HepG2 (cell line): Measurements from ENCODE around the gene TENM3. TPM values are rescaled to one million over a fixed set of nuclear protein-coding genes. Genes with fewer than 3 reads are reported as not detected.

Experiments used
- ATAC-seq: fragments of 200-7000 bp; cut with Tn5 transposase; 3 replicates; pipeline ENCODE4 v1.9.1; 2020; ENCODE audit warnings: mild to moderate bottlenecking, moderate library complexity
- BruUV-seq: library from RNA; stranded (reverse); fragments of 400-500 nt; replicated peaks from 2 replicates; lab custom pipeline; 2021; lab: Mats Ljungman, UMichigan
- CTCF ChIA-PET: fragments of 300-600 bp; formaldehyde crosslinking; extraction: SDS; loops from one replicate; lab custom pipeline; 2021; ENCODE audit warnings: low total read pairs, inconsistent platforms, low intra/inter-chr PET ratio; lab: Yijun Ruan, JAX
- POLR2A ChIA-PET: fragments of 350-600 bp; sonication (Branson Sonifier 250); formaldehyde crosslinking; loops from one replicate; lab custom pipeline; 2020; ENCODE audit warnings: antibody characterized with exemption, inconsistent platforms; lab: Yijun Ruan, JAX
- DNase-seq: peaks from one replicate; pipeline ENCODE4 v3.0.0-alpha.2; 2015; ENCODE audit warnings: low spot score
- FAIRE-seq: peaks from 3 replicates; lab custom pipeline; 2011; peaks lifted over from hg19 to GRCh38; lab: Jason Lieb, UNC
- H2AFZ ChIP-seq: one replicate; pipeline ENCODE4 v1.6.1; 2011; ENCODE audit warnings: low read length, inconsistent platforms
- H3K27ac ChIP-seq: fragments of 300-600 bp; 3 replicates; pipeline ENCODE4 v1.8.0; 2011; ENCODE audit warnings: mixed run types, mild to moderate bottlenecking, mixed read lengths, low read length, inconsistent platforms; ENCODE audit not compliant: insufficient read depth; ENCODE audit errors: extremely low read length
- H3K27me3 ChIP-seq, 2 experiments: fragments of 200-600 bp in 1 of 2; 2 replicates in 1 of 2; 3 replicates in 1 of 2; pipeline versions ENCODE4 v1.6.0 to v1.8.0; 2011; ENCODE audit warnings: low read length in 2 of 2, mild to moderate bottlenecking in 2 of 2, moderate library complexity in 2 of 2, inconsistent platforms in 1 of 2; ENCODE audit not compliant: insufficient read depth in 2 of 2, control insufficient read depth in 1 of 2
- H3K36me3 ChIP-seq, 2 experiments: fragments of 200-600 bp in 1 of 2; replicated peaks in 1 of 2; 2 replicates in 1 of 2; 3 replicates in 1 of 2; pipeline versions ENCODE4 v1.5.1 to v1.8.0; 2011; ENCODE audit warnings: low read length in 2 of 2, inconsistent platforms in 1 of 2; ENCODE audit not compliant: insufficient read depth in 2 of 2, control insufficient read depth in 1 of 2
- H3K4me1 ChIP-seq: 2 replicates; pipeline ENCODE4 v1.5.1; 2012; ENCODE audit warnings: low read length, inconsistent platforms; ENCODE audit not compliant: insufficient read depth
- H3K4me2 ChIP-seq: 2 replicates; pipeline ENCODE4 v1.6.0; 2011; ENCODE audit warnings: low read depth, low read length, inconsistent platforms
- H3K4me3 ChIP-seq, 3 experiments: fragments of 200-600 bp in 1 of 3; sonication (generic), shearing (Covaris generic) in 1 of 3; replicated peaks in 1 of 3; 2 replicates each; pipeline ENCODE4 v1.5.1; 2011 to 2016; ENCODE audit warnings: low read length in 3 of 3, inconsistent platforms in 2 of 3, low read depth in 2 of 3, mild to moderate bottlenecking in 2 of 3, control low read depth in 1 of 3, mixed read lengths in 1 of 3; ENCODE audit not compliant: insufficient read depth in 1 of 3
- H3K79me2 ChIP-seq: one replicate; pipeline ENCODE4 v1.6.1; 2011; ENCODE audit warnings: low read length, inconsistent platforms; ENCODE audit not compliant: insufficient read depth
- H3K9ac ChIP-seq: 2 replicates; pipeline ENCODE4 v1.6.0; 2011; ENCODE audit warnings: mild to moderate bottlenecking, low read depth, low read length, inconsistent platforms; ENCODE audit not compliant: insufficient read depth
- H3K9me3 ChIP-seq: 2 replicates; pipeline ENCODE4 v1.5.1; 2012; ENCODE audit warnings: mild to moderate bottlenecking, low read length
- H4K20me1 ChIP-seq: 2 replicates; pipeline ENCODE4 v1.6.0; 2011; ENCODE audit warnings: inconsistent platforms, mild to moderate bottlenecking, low read length, moderate library complexity; ENCODE audit not compliant: insufficient read depth
- CHD2 ChIP-seq: IDR thresholded peaks from 2 replicates; pipeline ENCODE4 v1.6.1; 2011; ENCODE audit warnings: low read depth, low read length, improper control_type of control experiment
- MYC ChIP-seq: sonication (generic); formaldehyde crosslinking; IDR thresholded peaks from 2 replicates; pipeline ENCODE4 v1.9.0; 2021; ENCODE audit warnings: missing genetic modification reagents, borderline replicate concordance
- POLR2G ChIP-seq: fragments of 200-400 bp; formaldehyde crosslinking; IDR thresholded peaks from 2 replicates; pipeline ENCODE4 v1.6.1; 2018; ENCODE audit warnings: mild to moderate bottlenecking, low read depth, low read length, moderate library complexity
- ZNF10 ChIP-seq: sonication (generic); formaldehyde crosslinking; IDR thresholded peaks from 2 replicates; pipeline ENCODE4 v1.4.0; 2020; ENCODE audit warnings: mild to moderate bottlenecking, low read depth, missing genetic modification reagents, borderline replicate concordance
- ZNF441 ChIP-seq: sonication (generic); formaldehyde crosslinking; IDR thresholded peaks from 2 replicates; pipeline ENCODE4 v1.7.0; 2021; ENCODE audit warnings: missing genetic modification reagents, borderline replicate concordance
- ZNF615 ChIP-seq: sonication (generic); formaldehyde crosslinking; IDR thresholded peaks from 2 replicates; pipeline ENCODE4 v1.5.0; 2020; ENCODE audit warnings: mild to moderate bottlenecking, missing genetic modification reagents, borderline replicate concordance
- ZSCAN12 ChIP-seq: sonication (generic); formaldehyde crosslinking; IDR thresholded peaks from 2 replicates; pipeline ENCODE4 v1.9.0; 2021; ENCODE audit warnings: mild to moderate bottlenecking, missing genetic modification reagents
- WGBS: methylation state at CpG from one replicate; pipeline ENCODE4 v1.1.6; 2017; ENCODE audit warnings: low lambda C conversion rate; 5-methylcytosine and 5-hydroxymethylcytosine counted together
- in situ Hi-C: cut with HindIII; loops from 2 replicates; pipeline ENCODE4 v1.10.0; 2017; ENCODE audit warnings: low pct_unique_long_range_greater_than_20kb; ENCODE audit not compliant: extremely low pct_ligation_motif_present
- intact Hi-C: fragments of 100-400 bp; cut with micrococcal nuclease; formaldehyde crosslinking; loops from one replicate; pipeline ENCODE4 v1.10.0; 2022; ENCODE audit not compliant: unreplicated experiment
- polyA plus RNA-seq, 8 experiments: library from polyadenylated mRNA; depleted of rRNA in 3 of 8; stranded (reverse) in 7 of 8; unstranded in 1 of 8; fragments of >200 nt; fragmentation: Illumina TruSeq in 4 of 8; extraction: Trizol in 4 of 8; gene quantifications; 2 replicates each; pipeline versions ENCODE4 v1.2.1 to v1.2.3, GENCODE V29; 2011 to 2016; ENCODE audit warnings: low read depth in 4 of 8, missing spikeins in 1 of 8, mixed read lengths in 1 of 8; ENCODE audit not compliant: insufficient read depth in 1 of 8
- total RNA-seq, 5 experiments: library from RNA; depleted of rRNA; stranded (reverse); fragments of >200 nt; fragmentation: Illumina TruSeq; extraction: Trizol; gene quantifications; 2 replicates each; pipeline ENCODE4 v1.2.3, GENCODE V29; 2016; ENCODE audit warnings: low read depth in 1 of 5
- TF ChIP-seq, protein P1 (sequence below): sonication (generic); formaldehyde crosslinking; IDR thresholded peaks from 2 replicates; pipeline ENCODE4 v1.5.1; 2020; ENCODE audit warnings: mild to moderate bottlenecking, missing genetic modification reagents, moderate library complexity
- TF ChIP-seq, protein P2 (sequence below): sonication (generic); formaldehyde crosslinking; IDR thresholded peaks from 2 replicates; pipeline ENCODE4 v1.4.0; 2020; ENCODE audit warnings: missing genetic modification reagents
- TF ChIP-seq, protein P3 (sequence below): sonication (generic); formaldehyde crosslinking; IDR thresholded peaks from 2 replicates; pipeline ENCODE4 v1.5.0; 2020; ENCODE audit warnings: missing genetic modification reagents

Gene TENM3
- total and polyA plus RNA-seq, 2 of the 13 experiments (the other 11 are each of a cell fraction or from before 2014, with no cell fraction given) = 0.04 TPM; not detected in 1

DNA sequence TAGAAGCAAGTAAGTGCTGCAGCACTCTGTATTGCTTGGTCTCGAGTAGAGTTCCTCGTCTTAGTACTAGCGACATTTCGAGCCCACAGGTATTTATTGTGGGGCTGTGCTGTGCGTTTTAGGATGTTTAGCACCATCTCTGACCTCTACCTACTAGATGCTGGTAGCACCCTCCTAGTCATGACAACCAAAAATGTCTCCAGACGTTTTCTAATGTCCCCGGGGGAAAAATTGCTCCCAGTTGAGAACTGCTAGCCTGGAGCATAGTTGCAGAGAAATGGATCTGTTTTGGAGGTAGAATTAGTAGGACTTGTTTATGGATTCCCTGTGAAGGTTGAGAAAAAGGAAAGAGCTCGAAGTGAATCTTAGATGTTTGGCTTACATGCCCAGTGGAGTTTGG is 287.2 kb downstream of the TENM3 start (continued):
- TF ChIP-seq, protein P1, sequence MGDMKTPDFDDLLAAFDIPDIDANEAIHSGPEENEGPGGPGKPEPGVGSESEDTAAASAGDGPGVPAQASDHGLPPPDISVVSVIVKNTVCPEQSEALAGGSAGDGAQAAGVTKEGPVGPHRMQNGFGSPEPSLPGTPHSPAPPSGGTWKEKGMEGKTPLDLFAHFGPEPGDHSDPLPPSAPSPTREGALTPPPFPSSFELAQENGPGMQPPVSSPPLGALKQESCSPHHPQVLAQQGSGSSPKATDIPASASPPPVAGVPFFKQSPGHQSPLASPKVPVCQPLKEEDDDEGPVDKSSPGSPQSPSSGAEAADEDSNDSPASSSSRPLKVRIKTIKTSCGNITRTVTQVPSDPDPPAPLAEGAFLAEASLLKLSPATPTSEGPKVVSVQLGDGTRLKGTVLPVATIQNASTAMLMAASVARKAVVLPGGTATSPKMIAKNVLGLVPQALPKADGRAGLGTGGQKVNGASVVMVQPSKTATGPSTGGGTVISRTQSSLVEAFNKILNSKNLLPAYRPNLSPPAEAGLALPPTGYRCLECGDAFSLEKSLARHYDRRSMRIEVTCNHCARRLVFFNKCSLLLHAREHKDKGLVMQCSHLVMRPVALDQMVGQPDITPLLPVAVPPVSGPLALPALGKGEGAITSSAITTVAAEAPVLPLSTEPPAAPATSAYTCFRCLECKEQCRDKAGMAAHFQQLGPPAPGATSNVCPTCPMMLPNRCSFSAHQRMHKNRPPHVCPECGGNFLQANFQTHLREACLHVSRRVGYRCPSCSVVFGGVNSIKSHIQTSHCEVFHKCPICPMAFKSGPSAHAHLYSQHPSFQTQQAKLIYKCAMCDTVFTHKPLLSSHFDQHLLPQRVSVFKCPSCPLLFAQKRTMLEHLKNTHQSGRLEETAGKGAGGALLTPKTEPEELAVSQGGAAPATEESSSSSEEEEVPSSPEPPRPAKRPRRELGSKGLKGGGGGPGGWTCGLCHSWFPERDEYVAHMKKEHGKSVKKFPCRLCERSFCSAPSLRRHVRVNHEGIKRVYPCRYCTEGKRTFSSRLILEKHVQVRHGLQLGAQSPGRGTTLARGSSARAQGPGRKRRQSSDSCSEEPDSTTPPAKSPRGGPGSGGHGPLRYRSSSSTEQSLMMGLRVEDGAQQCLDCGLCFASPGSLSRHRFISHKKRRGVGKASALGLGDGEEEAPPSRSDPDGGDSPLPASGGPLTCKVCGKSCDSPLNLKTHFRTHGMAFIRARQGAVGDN (CRISPR knock-in tag) = no peak
- no peak for TF ChIP-seq ZSCAN12 (CRISPR knock-in tag)

DNA sequence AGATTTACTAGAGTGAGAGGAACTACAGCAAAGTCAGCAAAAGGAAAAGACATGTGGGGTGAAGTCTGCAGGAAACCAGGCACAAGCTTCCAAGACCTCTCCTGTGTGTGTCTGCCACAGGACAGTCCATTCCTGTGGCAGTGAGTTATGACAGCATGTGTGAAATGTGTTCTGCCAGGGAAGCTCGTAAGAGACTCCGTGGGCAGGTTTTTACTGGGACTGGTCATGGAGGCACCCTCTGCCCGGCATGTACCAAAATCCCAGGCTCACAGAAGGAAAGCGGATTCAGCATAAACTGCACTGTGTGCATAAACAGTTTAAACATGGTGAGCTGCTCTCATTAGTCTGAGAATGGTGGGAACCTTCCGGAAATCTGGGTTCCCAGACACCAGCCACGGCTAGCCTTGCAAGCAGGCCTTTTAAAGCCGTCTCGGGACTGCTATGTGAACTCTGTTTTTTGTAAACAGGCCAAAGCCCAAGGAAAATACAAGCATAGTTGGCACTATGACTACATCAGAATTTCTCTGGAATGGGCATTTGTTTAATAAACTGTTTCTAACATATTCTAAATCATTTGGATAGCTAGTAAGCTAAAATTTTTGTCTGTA is 288.5 kb downstream of the TENM3 start:
- H3K4me2 ChIP-seq = no peak overlapping the region
- no peak for DNase-seq
- ChIA-PET CTCF (no interaction called here), POLR2A (no interaction called here)
- H3K4me1 ChIP-seq = no peaks in the 10 kb centered on the region
- no peaks in the 10 kb centered on the region for H4K20me1 ChIP-seq
- no peak for FAIRE-seq
- H3K4me3 ChIP-seq = no peak overlapping the region
- ATAC-seq = no peak
- no peak overlapping the region for H2AFZ ChIP-seq
- no peak overlapping the region for H3K9ac ChIP-seq
- H3K79me2 ChIP-seq = no peaks in the 10 kb centered on the region
- intact Hi-C loops (no loop called here), in situ Hi-C loops (no loop called here)
- WGBS = 45% methylated on average over 5 of the region's 8 CpGs
- no TSS peak for BruUV-seq
- no peaks in the 10 kb centered on the region for H3K9me3 ChIP-seq
- no peak overlapping the region for H3K27ac ChIP-seq
- H3K36me3 ChIP-seq = no peaks in the 10 kb centered on the region
- H3K27me3 ChIP-seq = no peaks in the 10 kb centered on the region
- TF ChIP-seq, protein P2, sequence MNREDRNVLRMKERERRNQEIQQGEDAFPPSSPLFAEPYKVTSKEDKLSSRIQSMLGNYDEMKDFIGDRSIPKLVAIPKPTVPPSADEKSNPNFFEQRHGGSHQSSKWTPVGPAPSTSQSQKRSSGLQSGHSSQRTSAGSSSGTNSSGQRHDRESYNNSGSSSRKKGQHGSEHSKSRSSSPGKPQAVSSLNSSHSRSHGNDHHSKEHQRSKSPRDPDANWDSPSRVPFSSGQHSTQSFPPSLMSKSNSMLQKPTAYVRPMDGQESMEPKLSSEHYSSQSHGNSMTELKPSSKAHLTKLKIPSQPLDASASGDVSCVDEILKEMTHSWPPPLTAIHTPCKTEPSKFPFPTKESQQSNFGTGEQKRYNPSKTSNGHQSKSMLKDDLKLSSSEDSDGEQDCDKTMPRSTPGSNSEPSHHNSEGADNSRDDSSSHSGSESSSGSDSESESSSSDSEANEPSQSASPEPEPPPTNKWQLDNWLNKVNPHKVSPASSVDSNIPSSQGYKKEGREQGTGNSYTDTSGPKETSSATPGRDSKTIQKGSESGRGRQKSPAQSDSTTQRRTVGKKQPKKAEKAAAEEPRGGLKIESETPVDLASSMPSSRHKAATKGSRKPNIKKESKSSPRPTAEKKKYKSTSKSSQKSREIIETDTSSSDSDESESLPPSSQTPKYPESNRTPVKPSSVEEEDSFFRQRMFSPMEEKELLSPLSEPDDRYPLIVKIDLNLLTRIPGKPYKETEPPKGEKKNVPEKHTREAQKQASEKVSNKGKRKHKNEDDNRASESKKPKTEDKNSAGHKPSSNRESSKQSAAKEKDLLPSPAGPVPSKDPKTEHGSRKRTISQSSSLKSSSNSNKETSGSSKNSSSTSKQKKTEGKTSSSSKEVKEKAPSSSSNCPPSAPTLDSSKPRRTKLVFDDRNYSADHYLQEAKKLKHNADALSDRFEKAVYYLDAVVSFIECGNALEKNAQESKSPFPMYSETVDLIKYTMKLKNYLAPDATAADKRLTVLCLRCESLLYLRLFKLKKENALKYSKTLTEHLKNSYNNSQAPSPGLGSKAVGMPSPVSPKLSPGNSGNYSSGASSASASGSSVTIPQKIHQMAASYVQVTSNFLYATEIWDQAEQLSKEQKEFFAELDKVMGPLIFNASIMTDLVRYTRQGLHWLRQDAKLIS (CRISPR knock-in tag) = no peak
- TF ChIP-seq ZNF10 (CRISPR knock-in tag) (no peak), ZNF615 (no peak), POLR2G (no peak), ZNF441 (CRISPR knock-in tag) (no peak), CHD2 (no peak), MYC (CRISPR knock-in tag) (no peak)
- TF ChIP-seq, protein P3, sequence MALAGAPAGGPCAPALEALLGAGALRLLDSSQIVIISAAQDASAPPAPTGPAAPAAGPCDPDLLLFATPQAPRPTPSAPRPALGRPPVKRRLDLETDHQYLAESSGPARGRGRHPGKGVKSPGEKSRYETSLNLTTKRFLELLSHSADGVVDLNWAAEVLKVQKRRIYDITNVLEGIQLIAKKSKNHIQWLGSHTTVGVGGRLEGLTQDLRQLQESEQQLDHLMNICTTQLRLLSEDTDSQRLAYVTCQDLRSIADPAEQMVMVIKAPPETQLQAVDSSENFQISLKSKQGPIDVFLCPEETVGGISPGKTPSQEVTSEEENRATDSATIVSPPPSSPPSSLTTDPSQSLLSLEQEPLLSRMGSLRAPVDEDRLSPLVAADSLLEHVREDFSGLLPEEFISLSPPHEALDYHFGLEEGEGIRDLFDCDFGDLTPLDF (CRISPR knock-in tag) = no peak
